ENCODE results near the gene WFIKKN2.
"Not testable (repeated sequence)": the region's sequence is repeated elsewhere in the genome, so short reads cannot be mapped to it uniquely, and the experiment has no call there.

Gene WFIKKN2

GRCh38 chr17:50858486-50859225 lies 23.3 kb downstream of the WFIKKN2 start:
- no peak for DNase-seq

GRCh38 chr17:50859727-50860126 lies 24.3 kb downstream of the WFIKKN2 start:
- not testable (repeated sequence) for DNase-seq

- no peak for DNase-seq
Observed at GRCh38 chr17:50861334-50861676, 25.9 kb downstream of the WFIKKN2 start.

- DNase-seq = no peak
Observed at GRCh38 chr17:50861822-50862528, 26.6 kb downstream of the WFIKKN2 start.

- DNase-seq = no peak
Observed at GRCh38 chr17:50863221-50863843, 27.9 kb downstream of the WFIKKN2 start.

DNA sequence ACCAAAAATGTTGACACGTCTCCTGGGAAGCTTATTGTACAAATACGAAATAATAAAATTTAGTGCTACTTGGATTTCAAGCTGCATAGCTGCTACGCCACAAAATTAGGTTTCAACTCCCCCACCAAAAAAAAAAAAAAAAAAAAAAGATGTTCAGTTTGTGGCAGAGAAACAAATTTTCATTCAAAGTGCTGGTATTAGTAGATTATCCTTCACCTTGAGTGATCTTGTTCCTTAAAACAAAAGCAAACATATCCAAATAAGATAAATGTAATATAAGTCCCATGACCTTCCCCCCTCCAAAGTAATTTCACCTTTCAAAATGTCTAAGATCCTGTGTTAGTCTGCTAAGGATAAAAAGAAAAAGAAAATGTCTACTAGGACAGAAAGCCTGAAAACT lies 28.5 kb downstream of the WFIKKN2 start:
- DNase-seq = no peak

- no peak for DNase-seq
Observed at GRCh38 chr17:50864747-50865059, 29.3 kb downstream of the WFIKKN2 start.

DNA sequence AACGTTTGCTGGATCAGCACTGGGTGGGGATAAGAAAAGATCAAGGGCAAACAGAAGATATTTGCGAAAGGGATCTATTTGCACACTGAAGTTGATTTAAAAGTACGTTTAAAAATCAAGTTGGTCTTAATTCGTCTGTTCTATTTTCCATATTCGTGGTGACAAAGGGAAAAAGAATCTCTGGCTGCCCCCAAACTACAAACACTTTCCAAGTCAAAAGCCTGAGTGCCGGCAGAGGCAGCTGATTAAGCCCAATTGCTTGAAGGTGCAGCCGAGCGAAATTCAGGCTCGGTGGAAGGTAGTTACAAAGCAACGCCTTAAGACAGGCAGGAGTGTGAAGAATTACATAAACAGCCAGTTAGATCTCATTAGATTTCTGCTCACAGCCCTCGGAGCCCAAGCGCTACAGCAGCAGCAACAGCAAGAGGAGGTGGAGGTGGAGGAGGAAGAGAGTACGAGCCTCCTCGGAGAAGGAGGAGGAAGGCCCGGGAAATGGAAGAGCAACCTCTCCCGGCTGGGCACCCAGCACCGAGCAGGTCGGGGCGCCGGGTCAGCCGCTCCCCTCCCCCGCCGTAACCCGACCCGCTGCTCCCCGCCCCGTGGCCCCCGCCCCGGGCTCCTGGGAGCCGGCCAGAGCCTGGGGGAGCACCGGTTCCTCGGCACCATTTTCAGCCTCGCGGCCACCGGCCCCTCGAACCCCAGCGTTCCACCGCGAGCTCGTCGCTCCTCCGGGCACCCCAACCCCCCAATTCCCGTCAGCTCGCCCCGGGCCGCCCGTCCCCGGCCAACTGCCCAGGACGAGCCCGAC lies 29.9 kb downstream of the WFIKKN2 start:
- DNase-seq = peak; percentile 25

GRCh38 chr17:50865868-50866260 lies 30.5 kb downstream of the WFIKKN2 start:
- DNase-seq = no peak

DNA sequence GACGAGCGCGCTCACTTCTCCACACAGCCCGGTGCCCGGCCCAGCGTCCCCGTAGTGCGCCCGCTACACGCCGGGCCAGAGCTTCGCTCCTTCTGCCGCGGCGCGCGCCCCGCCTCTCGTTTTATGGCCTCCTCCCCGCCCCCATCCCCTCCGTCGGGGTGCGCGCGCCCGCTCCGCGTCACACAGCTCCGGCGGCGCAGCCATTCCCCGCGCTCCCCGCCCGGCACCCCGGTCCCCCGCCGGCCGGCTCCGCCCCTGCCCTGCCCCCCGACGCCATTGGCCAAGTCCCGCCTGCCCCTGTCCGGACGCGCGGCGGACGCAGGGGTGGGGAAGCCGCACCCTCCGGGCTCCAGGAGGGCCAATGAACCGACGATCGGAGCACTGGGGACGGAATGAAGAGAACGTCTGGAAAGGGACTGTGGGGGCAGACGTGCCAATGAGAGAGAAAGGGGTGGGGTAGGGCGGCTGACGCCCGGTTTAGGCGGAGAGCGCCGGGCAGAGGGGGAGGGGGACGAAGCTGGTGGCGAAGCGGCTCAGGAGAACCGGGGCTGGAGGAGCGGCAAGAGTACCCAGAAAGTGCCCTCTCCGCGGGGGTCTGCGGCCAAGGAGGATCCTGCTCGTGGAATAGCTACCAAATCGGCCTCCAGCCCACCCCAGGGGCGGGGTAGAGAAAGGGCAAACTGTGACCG lies 31.0 kb downstream of the WFIKKN2 start, which contains the start of gene TOB1:
Gene TOB1, minus strand, starts transcription at position 94 of the 689 bp plus-strand sequence. CDS start 2,337 bp downstream, outside the sequence.
- peak; percentile 96 for DNase-seq

GRCh38 chr17:50866950-50867362 lies 31.6 kb downstream of the WFIKKN2 start:
- peak; percentile 81 for DNase-seq

GRCh38 chr17:50867363-50868139 lies 32.2 kb downstream of the WFIKKN2 start:
- DNase-seq = peak; percentile 98

DNA sequence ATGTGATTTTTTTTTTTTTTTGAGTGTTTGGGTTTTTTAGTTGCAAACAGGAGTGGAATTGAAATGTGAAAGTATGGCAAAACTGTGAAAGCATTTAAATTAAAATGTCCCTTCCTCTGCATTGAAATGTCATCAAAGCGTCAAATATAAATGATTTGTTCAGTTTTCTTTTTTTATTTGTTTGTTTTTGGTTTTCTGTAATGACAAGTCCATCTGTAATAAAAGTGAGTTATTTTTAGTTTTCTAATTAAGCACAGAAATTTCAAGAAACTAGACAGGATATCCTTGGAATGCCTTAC lies 32.7 kb downstream of the WFIKKN2 start:
- no peak for DNase-seq

- DNase-seq = no peak
Observed at GRCh38 chr17:50868602-50869001, 33.2 kb downstream of the WFIKKN2 start.

DNA sequence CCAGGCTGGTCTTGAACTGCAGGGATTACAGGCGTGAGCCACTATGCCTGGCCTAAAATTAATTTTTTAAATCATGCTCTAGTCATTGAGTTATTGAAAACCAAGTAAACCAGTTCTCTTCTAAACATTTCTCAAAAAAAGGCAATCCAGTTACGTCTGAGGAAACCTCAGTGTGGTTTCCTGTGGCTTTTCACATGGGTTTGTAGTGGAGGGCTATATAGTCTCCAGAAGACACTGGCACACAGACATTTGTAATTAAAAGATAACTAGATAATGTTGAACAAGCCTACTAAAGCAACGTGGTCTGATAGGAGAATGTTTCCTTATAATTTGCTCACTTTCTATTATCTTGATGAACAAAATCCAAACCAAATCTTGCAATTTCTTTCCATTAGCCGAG lies 36.0 kb downstream of the WFIKKN2 start:
- DNase-seq = no peak

DNA sequence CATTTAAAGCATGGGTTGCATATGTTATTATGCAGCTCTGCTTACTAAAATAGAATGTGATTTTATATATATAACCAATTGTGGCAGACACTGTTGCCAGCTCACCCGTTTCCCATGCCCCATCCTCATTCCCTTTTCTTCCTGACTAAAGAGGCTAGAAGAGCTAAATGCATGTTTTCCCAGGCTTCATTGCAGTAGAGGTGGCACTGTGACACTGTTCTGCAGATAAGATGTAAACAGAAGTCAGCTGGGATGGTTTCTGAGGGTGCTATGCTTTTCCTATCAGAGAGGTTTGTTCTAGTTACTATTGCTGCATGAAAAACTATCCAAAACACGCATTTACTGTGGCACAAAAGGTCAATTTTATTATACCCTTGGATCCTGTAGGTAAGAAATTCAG lies 36.5 kb downstream of the WFIKKN2 start:
- no peak for DNase-seq

DNA sequence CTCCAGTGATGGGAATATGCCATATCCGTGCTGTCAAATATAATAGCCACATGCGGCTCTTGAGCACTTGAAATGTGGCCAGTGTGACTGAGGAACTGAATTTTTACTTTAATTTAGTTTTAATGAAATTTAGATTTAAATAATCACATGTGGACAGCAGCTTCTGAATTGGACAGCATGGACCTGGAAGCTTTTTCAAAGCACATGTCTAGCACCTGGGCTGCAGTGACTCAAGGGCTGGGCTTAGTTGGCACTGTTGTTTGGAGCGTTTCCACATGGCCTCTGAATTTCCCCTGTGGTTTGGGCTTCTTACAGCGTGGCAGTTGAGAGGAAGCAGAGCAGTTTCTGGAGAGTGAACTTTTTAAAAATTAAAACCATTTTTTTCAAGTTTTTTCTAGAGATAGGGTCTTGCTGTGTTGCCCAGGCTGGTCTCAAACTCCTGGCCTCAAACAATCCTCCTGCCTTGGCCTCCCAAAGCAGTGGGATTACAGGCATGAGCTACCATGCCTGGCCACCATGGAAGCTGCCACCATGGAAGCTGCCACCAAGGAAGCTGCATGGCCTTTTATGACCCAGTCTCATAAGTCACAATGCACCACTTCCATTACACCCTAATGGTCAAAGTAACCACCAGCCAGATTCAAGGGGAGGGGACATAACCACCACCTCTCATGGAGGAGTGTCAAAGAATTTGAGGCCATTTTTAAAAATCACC lies 37.5 kb downstream of the WFIKKN2 start:
- DNase-seq = no peak

DNA sequence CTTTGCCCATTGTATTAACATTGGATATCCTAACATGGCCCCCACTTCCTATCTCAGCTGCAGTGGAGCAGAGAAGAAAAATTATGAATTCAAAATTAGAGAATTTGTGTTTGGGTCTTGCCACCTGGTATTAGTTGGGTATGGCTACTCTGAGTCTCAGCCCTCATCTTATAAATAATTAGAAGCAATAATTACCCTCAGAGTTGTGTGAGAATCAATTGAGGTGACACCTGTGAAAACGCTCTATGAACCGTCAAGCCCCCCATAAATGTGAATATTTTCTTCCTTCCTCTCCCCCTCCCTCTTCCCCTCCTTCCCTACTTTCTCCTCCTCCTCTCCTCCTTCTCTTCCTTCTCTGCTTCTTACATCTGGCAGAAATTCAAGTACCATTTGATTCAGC lies 39.7 kb downstream of the WFIKKN2 start:
- DNase-seq = no peak

- DNase-seq = not testable (repeated sequence)
Observed at GRCh38 chr17:50877042-50877441, 41.7 kb downstream of the WFIKKN2 start.

- no peak for DNase-seq
Observed at GRCh38 chr17:50877838-50878237, 42.5 kb downstream of the WFIKKN2 start.

- DNase-seq = no peak
Observed at GRCh38 chr17:50879086-50879485, 43.7 kb downstream of the WFIKKN2 start.

Measured in NCI-H1092 (cell line).